Measurements from ENCODE around the gene AOC2. TPM values are rescaled to one million over a fixed set of nuclear protein-coding genes. Genes with fewer than 3 reads are reported as not detected.

AOC2 gene
- total and polyA plus RNA-seq, 2 of the 13 experiments (the other 11 are each of a cell fraction or from before 2014, with no cell fraction given): 1.2 to 3.3 TPM

- peak; percentile 49; the same call in 1 of the 2 replicates for TF ChIP-seq SKIL (CRISPR knock-in tag; IDR thresholded peaks at IDR 0.05; ENCODE audit: borderline replicate concordance)
- TF ChIP-seq ZNF609 (CRISPR knock-in tag; IDR thresholded peaks at IDR 0.05; ENCODE audit: borderline replicate concordance): no peak
- peak; percentile 78; the same call in 1 of the 2 replicates for TF ChIP-seq GFI1 (CRISPR knock-in tag; IDR thresholded peaks at IDR 0.05; ENCODE audit: borderline replicate concordance)
- peak; percentile 70; the same call in 1 of the 2 replicates for TF ChIP-seq ZNF335 (CRISPR knock-in tag; IDR thresholded peaks at IDR 0.05)
- TF ChIP-seq ZBTB7B (CRISPR knock-in tag; IDR thresholded peaks at IDR 0.05): peak; percentile 81
- no peak for TF ChIP-seq KAT2B (IDR thresholded peaks at IDR 0.05; ENCODE audit: borderline replicate concordance, low read depth, low read length)
- TF ChIP-seq FOXC1 (CRISPR knock-in tag; IDR thresholded peaks at IDR 0.05; ENCODE audit: borderline replicate concordance): peak; percentile 37; the same call in 1 of the 2 replicates
- TF ChIP-seq ZSCAN29 (CRISPR knock-in tag; conservative IDR thresholded peaks at IDR 0.05): 0 out of 2 replicates have a peak, but pooled peaks have one; percentile 7
- no peak for TF ChIP-seq ZNF12 (CRISPR knock-in tag; IDR thresholded peaks at IDR 0.05)
- TF ChIP-seq RORA (CRISPR knock-in tag; IDR thresholded peaks at IDR 0.05): no peak
- no peak for TF ChIP-seq CHCHD3 (CRISPR knock-in tag; IDR thresholded peaks at IDR 0.05)
- peak; percentile 44; the same call in 1 of the 2 replicates for TF ChIP-seq ZNF574 (CRISPR knock-in tag; IDR thresholded peaks at IDR 0.05)
- no peak for TF ChIP-seq MTA3 (CRISPR knock-in tag; IDR thresholded peaks at IDR 0.05)
- no peak for TF ChIP-seq SYNCRIP (IDR thresholded peaks at IDR 0.05; ENCODE audit: insufficient read depth, low read depth, low read length)
- no peak for TF ChIP-seq ZNF329 (CRISPR knock-in tag; IDR thresholded peaks at IDR 0.05; ENCODE audit: low read depth)
- TF ChIP-seq ZNF576 (CRISPR knock-in tag; IDR thresholded peaks at IDR 0.05): no peak
- TF ChIP-seq ZNF124 (CRISPR knock-in tag; IDR thresholded peaks at IDR 0.05): no peak; the same call in 1 of the 2 replicates
- TF ChIP-seq ZNF543 (CRISPR knock-in tag; IDR thresholded peaks at IDR 0.05): peak; percentile 44; the same call in 1 of the 2 replicates
- TF ChIP-seq CENPX (CRISPR knock-in tag; IDR thresholded peaks at IDR 0.05): no peak
- no peak for TF ChIP-seq BRD4 (CRISPR knock-in tag; IDR thresholded peaks at IDR 0.05)
- no peak for TF ChIP-seq ZNF720 (CRISPR knock-in tag; IDR thresholded peaks at IDR 0.05)
These were observed 47.3 kb downstream of the AOC2 start (continued) for GRCh38 chr17:42891539-42892152.

Measured in HepG2 (cell line).